ENCODE data around the gene SDCBP2. TPM values are rescaled to one million over a fixed set of nuclear protein-coding genes. Genes with fewer than 3 reads are reported as not detected.

SDCBP2 gene
- total and polyA plus RNA-seq, 2 of the 13 experiments (the other 11 are each of a cell fraction or from before 2014, with no cell fraction given) = 1.2 to 2.4 TPM

DNA sequence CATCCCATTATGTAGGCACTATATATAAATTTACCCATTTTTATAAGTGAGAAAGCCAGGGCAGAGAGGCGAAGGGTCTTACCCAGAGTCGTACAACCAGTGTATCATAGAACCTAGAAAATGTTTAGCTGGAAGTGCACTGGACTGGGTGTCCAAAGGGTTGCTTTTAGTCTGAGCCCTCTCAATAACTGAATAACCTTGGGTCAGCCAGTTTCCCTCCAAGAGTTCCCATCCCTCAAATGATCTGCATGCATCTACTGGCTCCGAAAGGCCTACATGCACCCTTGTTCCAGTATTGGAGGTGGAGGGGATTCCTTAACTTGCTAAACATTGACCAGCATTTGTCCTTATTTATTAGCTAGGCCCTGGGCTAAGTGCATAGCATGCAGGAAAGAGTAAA, 59.1 kb downstream of the SDCBP2 start:
- peaks cover 18 to 37% of the 10 kb centered on the region in 2 experiments for H3K27me3 ChIP-seq (ENCODE audit: control insufficient read depth in 1 of 2, insufficient read depth in 2 of 2, low read length in 2 of 2)
- no peak overlapping the region for H3K9ac ChIP-seq (ENCODE audit: insufficient read depth, low read depth, low read length)
- TF ChIP-seq MED13 (CRISPR knock-in tag; IDR thresholded peaks at IDR 0.05) = no peak
- TF ChIP-seq KAT2B (IDR thresholded peaks at IDR 0.05; ENCODE audit: borderline replicate concordance, low read depth, low read length) = no peak
- no peak for TF ChIP-seq ARID5B (CRISPR knock-in tag; IDR thresholded peaks at IDR 0.05)
- TF ChIP-seq ZNF740 (CRISPR knock-in tag; IDR thresholded peaks at IDR 0.05) = no peak
- no peak for TF ChIP-seq ZKSCAN5 (CRISPR knock-in tag; IDR thresholded peaks at IDR 0.05)
- no peak for TF ChIP-seq ZFP37 (CRISPR knock-in tag; IDR thresholded peaks at IDR 0.05; ENCODE audit: borderline replicate concordance)
- no peak for TF ChIP-seq ZBTB39 (CRISPR knock-in tag; IDR thresholded peaks at IDR 0.05)
- TF ChIP-seq KLF6 (CRISPR knock-in tag; IDR thresholded peaks at IDR 0.05) = no peak
- TF ChIP-seq ZNF567 (CRISPR knock-in tag; IDR thresholded peaks at IDR 0.05; ENCODE audit: borderline replicate concordance) = no peak
- CTCF ChIA-PET (ENCODE audit: low intra/inter-chr PET ratio, low total read pairs) = no interaction called here
- intact Hi-C loops (cut with micrococcal nuclease; ENCODE audit: unreplicated experiment) (no loop called here), in situ Hi-C loops (cut with HindIII; ENCODE audit: extremely low pct_ligation_motif_present, low pct_unique_long_range_greater_than_20kb) (no loop called here)
- H3K4me1 ChIP-seq (ENCODE audit: insufficient read depth, low read length) = no peaks in the 10 kb centered on the region; the same call in 1 of the 2 replicates
- no peaks in the 10 kb centered on the region for H3K9me3 ChIP-seq (ENCODE audit: low read length)
- FAIRE-seq = no peak
- H2AFZ ChIP-seq (ENCODE audit: low read length) = no peak overlapping the region
- no peak for DNase-seq (ENCODE audit: low spot score)
- H3K36me3 ChIP-seq (replicated peaks in 1 of 2; ENCODE audit: control insufficient read depth in 1 of 2, insufficient read depth in 2 of 2, low read length in 2 of 2) = no peaks in the 10 kb centered on the region
- no peaks in the 10 kb centered on the region for H4K20me1 ChIP-seq (ENCODE audit: insufficient read depth, low read length)
- 55% methylated on average over 3 of the region's 3 CpGs for whole genome bisulfite sequencing (ENCODE audit: low lambda C conversion rate)
- ATAC-seq = no peak
- BruUV-seq (replicated peaks) = no TSS peak
- H3K79me2 ChIP-seq (ENCODE audit: insufficient read depth, low read length) = no peaks in the 10 kb centered on the region
- H3K27ac ChIP-seq (ENCODE audit: extremely low read length, insufficient read depth, low read length) = no peak overlapping the region
- POLR2A ChIA-PET = no interaction called here
- H3K4me2 ChIP-seq (ENCODE audit: low read depth, low read length) = no peak overlapping the region
- H3K4me3 ChIP-seq (replicated peaks in 1 of 3; ENCODE audit: insufficient read depth in 1 of 3, low read depth in 2 of 3, low read length in 3 of 3) = no peak overlapping the region
